Lower leg skin (tissue), 4 donors: ENCODE results near the gene MYO1B. TPM values are rescaled to one million over a fixed set of nuclear protein-coding genes. Genes with fewer than 3 reads are reported as not detected.

ENCODE experiments used
- DNase-seq, 2 donors: peaks; one replicate each; pipeline ENCODE4 v3.0.0-alpha.2; 2019; ENCODE audit warnings: low spot score in 2 of 2
- H3K4me3 ChIP-seq: fragments of 200-600 bp; sonication (generic); 2 replicates; pipeline ENCODE4 v1.5.1; 2017; ENCODE audit warnings: mild to moderate bottlenecking, low read depth; ENCODE audit not compliant: poor library complexity, severe bottlenecking
- POLR2A ChIP-seq, 2 donors: fragments of 450-650 bp; IDR thresholded peaks; one replicate each; pipeline ENCODE4 v1.6.1; 2016 to 2017; ENCODE audit warnings: antibody characterized with exemption in 2 of 2, mild to moderate bottlenecking in 1 of 2, moderate library complexity in 1 of 2
- WGBS, 2 donors: methylation state at CpG; one replicate each; pipeline ENCODE4 v1.1.5; 2018; 5-methylcytosine and 5-hydroxymethylcytosine counted together
- intact Hi-C: fragments of 100-400 bp; cut with DNase I; formaldehyde crosslinking; loops from one replicate; pipeline ENCODE4 v1.15.0; 2023; ENCODE audit warnings: low total_unique reads
- total RNA-seq, 4 donors: library from RNA; depleted of rRNA; stranded (reverse); fragments of >200 nt; gene quantifications; one replicate each; pipeline ENCODE4 v1.1.0, GENCODE V29; 2016
- TF ChIP-seq, protein P1 (sequence below), 3 donors: fragments of 450-650 bp; IDR thresholded peaks; one replicate each; pipeline ENCODE4 v1.5.1; 2016; ENCODE audit warnings: antibody characterized with exemption in 3 of 3, mild to moderate bottlenecking in 3 of 3, moderate library complexity in 2 of 3

Gene MYO1B
- total RNA-seq, 4 donors from 2014 or later: 24.6 to 53.0 (median 36.9) TPM

DNA sequence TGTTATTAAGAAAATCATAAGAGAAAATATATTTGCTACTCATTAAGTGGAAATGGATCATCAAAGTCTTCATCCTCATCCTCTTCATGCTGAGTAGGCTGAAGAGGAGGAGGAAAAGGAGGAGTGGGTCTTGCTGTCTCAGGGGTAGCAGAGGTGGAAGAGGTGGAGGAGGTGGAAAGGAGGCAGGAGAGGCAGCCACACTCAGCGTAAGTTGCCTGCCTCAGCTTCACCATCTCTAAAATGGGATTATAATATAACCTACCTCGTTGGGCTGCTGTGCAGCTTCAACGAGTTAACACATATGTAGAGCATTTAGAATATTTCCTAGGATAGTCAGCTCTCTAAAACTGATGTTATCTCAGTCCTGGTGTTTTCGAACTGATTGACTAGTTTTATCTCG, 4.3 kb upstream of the MYO1B start:
- intact Hi-C loops: no loop called here
- WGBS, 2 donors: 79 to 80% methylated on average over 5 of the region's 5 CpGs
- DNase-seq: no peak
- H3K4me3 ChIP-seq: no peak overlapping the region
- no peak for TF ChIP-seq POLR2A (IDR thresholded peaks at IDR 0.05)
- TF ChIP-seq, protein P1, sequence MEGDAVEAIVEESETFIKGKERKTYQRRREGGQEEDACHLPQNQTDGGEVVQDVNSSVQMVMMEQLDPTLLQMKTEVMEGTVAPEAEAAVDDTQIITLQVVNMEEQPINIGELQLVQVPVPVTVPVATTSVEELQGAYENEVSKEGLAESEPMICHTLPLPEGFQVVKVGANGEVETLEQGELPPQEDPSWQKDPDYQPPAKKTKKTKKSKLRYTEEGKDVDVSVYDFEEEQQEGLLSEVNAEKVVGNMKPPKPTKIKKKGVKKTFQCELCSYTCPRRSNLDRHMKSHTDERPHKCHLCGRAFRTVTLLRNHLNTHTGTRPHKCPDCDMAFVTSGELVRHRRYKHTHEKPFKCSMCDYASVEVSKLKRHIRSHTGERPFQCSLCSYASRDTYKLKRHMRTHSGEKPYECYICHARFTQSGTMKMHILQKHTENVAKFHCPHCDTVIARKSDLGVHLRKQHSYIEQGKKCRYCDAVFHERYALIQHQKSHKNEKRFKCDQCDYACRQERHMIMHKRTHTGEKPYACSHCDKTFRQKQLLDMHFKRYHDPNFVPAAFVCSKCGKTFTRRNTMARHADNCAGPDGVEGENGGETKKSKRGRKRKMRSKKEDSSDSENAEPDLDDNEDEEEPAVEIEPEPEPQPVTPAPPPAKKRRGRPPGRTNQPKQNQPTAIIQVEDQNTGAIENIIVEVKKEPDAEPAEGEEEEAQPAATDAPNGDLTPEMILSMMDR (IDR thresholded peaks at IDR 0.05): no peak

DNA sequence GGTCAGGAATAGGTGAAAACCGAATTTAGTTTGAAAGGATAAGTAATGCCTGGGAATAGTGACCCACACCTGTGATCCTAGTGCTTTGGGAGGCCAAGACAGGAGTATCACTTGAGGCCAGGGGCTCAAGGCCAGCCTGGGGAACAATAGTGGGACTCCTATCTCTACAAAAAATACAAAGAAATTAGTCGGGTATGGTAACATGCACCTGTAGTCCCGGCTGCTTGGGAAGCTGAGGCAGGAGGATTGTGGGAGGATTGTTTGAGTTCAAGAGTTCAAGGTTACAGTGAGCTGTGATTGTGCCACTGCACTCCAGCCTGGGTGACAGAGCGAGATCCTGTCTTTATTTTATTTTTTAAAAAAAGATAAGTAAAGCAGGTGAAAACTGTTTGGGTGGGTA, 3.8 kb upstream of the MYO1B start:
- no peak for DNase-seq
- 87 to 92% methylated on average over 4 of the region's 4 CpGs for WGBS, 2 donors
- TF ChIP-seq, protein P1 (IDR thresholded peaks at IDR 0.05): no peak
- no peak for TF ChIP-seq POLR2A (IDR thresholded peaks at IDR 0.05)
- intact Hi-C loops: no loop called here
- no peak overlapping the region for H3K4me3 ChIP-seq

GRCh38 chr2:191243154-191243553, 2.0 kb upstream of the MYO1B start:
- WGBS, 2 donors: 85 to 93% methylated on average over 1 of the region's 1 CpG
- intact Hi-C loops: no loop called here
- TF ChIP-seq, protein P1 (IDR thresholded peaks at IDR 0.05): no peak
- TF ChIP-seq POLR2A (IDR thresholded peaks at IDR 0.05): no peak
- no peak overlapping the region for H3K4me3 ChIP-seq
- no peak for DNase-seq

- WGBS, 2 donors: 86 to 93% methylated on average over 2 of the region's 2 CpGs
- DNase-seq: no peak
- intact Hi-C loops: no loop called here
- no peak overlapping the region for H3K4me3 ChIP-seq
- TF ChIP-seq POLR2A (IDR thresholded peaks at IDR 0.05): no peak
- TF ChIP-seq, protein P1 (IDR thresholded peaks at IDR 0.05): no peak
These were observed 854 bp upstream of the MYO1B start for GRCh38 chr2:191244350-191244749.

DNA sequence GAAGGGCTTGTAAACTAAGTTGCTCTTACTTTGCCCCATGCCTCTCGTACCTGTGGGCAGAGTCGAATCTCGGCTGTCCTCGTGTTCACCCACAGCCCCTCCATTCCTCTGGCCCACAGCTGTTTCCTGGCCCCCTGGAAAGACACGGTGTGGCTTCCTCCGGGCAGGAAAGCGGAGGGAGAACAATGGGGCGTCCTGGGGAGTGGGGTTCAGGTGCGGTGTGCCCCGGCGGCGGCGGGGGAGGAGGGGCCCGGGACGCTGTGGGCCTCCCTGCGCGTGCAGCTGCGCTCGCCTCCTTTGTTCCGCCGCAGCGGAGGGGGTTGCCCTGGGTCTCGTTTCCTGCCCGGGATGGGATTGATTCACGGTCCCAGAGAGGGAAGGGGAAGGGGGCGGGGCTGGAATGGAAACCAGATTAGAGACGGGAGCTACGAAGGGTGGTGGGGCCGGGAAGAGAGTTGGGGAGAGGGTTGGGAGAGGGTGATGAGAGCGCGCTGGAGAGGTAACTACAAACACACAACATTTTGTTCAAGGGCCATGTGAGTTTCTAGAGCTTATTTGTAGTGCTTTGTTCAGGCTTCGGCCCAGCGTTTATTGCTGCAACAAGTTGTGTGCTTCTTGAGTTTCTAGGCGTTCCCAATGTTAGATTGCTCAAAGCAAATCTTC, 796 bp downstream of the MYO1B start:
- H3K4me3 ChIP-seq: peak overlapping the region; percentile 68
- DNase-seq: peak; percentile 41 to 94
- intact Hi-C loops: no loop called here
- TF ChIP-seq POLR2A (IDR thresholded peaks at IDR 0.05): no peak
- TF ChIP-seq, protein P1 (IDR thresholded peaks at IDR 0.05): no peak
- WGBS, 2 donors: 3 to 4% methylated on average over 31 to 34 of the region's 34 CpGs
